Cardiac muscle cell (in vitro differentiated cells and primary cell): Measurements from ENCODE around the gene SP110. TPM values are rescaled to one million over a fixed set of nuclear protein-coding genes. Genes with fewer than 3 reads are reported as not detected.

ENCODE experiments used
- DNase-seq, 2 donors: peaks; one replicate each; pipeline versions ENCODE4 v3.0.0 to v3.0.0-alpha.2; 2010 to 2017; ENCODE audit warnings: low read depth in 1 of 2, low spot score in 1 of 2
- H3K27ac ChIP-seq: fragments of 200-600 bp; sonication (generic); 2 replicates; pipeline ENCODE4 v1.5.1; 2016
- H3K27me3 ChIP-seq: fragments of 200-600 bp; sonication (generic); 2 replicates; pipeline ENCODE4 v1.6.0; 2016; ENCODE audit warnings: control low read depth
- H3K36me3 ChIP-seq: fragments of 200-600 bp; sonication (generic); 2 replicates; pipeline ENCODE4 v1.5.1; 2016; ENCODE audit warnings: control low read depth
- H3K4me1 ChIP-seq: fragments of 200-600 bp; sonication (generic); 2 replicates; pipeline ENCODE4 v1.8.1; 2017; ENCODE audit warnings: low read depth, mild to moderate bottlenecking, mixed run types
- H3K4me3 ChIP-seq: fragments of 200-600 bp; sonication (generic); 2 replicates; pipeline ENCODE4 v1.5.1; 2016; ENCODE audit warnings: mild to moderate bottlenecking
- H3K9me3 ChIP-seq: fragments of 200-600 bp; sonication (generic); 2 replicates; pipeline ENCODE4 v1.5.1; 2017; ENCODE audit warnings: low read depth, mild to moderate bottlenecking, control low read depth
- CTCF ChIP-seq: IDR thresholded peaks from 2 replicates; pipeline ENCODE4 v1.5.1; 2012; ENCODE audit warnings: low read depth, mild to moderate bottlenecking, low read length
- polyA plus RNA-seq: library from polyadenylated mRNA; unstranded; fragments of >200 nt; fragmentation: Nextera tagmentation; extraction: Ambion mirVana; gene quantifications from 2 replicates; pipeline ENCODE4 v1.2.1, GENCODE V29; 2016
- total RNA-seq: library from RNA; depleted of rRNA; stranded (reverse); fragments of >200 nt; gene quantifications from 2 replicates; pipeline ENCODE4 v1.2.3, GENCODE V29; 2016

The SP110 gene
- total and polyA plus RNA-seq, 2 experiments from 2014 or later = 0.95 to 2.4 TPM

GRCh38 chr2:230152334-230152733, 67.5 kb downstream of the SP110 start:
- Histone ChIP-seq H3K4me1 (no peaks in the 10 kb centered on the region), H3K27me3 (no peaks in the 10 kb centered on the region), H3K27ac (no peak overlapping the region), H3K9me3 (no peaks in the 10 kb centered on the region), H3K36me3 (no peaks in the 10 kb centered on the region), H3K4me3 (no peak overlapping the region)
- DNase-seq = no peak
- no peak for TF ChIP-seq CTCF

DNA sequence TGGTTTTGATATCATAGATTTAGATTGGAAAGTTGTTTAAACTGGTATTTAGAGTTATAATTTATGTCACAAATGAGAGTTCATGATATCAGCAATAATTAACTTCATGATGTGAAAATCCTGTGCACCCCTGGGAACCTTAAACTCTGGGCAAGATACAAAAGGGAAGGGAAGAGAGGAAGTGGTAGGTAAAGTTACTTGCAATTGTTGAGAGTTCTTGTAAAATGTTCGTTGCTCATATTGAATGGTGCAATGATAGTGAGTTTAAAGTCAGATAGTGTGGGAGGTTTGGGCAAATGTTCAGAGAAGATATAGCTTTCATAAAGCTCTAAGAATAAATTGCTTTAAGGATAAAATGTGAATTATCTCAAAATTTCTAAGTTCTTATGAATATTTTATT, 75.4 kb downstream of the SP110 start:
- no peak for DNase-seq
- H3K27ac ChIP-seq = no peak overlapping the region
- H3K27me3 ChIP-seq = no peaks in the 10 kb centered on the region
- no peaks in the 10 kb centered on the region for H3K36me3 ChIP-seq
- no peak overlapping the region for H3K4me3 ChIP-seq
- no peaks in the 10 kb centered on the region for H3K4me1 ChIP-seq
- H3K9me3 ChIP-seq = no peaks in the 10 kb centered on the region
- no peak for TF ChIP-seq CTCF

DNA sequence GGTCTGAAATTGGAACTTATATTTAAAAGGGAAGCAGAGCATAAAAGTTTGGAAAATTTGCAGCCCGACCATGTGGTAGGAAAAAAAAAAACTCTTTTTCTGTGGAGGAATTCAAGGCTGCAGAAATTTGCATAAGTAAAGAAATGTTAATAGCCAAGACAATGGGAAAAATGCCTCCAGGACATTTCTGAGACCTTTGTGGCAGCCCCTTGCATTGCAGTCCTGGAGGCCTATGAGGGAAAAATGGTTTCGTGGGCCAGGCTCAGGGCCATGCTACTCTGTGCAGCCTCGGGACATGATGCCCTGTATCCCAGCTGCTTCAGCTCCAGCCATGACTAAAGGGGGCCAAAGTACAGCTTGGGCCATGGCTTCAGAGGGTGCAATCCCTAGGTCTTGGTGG, 79.1 kb downstream of the SP110 start:
- no peak for DNase-seq

DNA sequence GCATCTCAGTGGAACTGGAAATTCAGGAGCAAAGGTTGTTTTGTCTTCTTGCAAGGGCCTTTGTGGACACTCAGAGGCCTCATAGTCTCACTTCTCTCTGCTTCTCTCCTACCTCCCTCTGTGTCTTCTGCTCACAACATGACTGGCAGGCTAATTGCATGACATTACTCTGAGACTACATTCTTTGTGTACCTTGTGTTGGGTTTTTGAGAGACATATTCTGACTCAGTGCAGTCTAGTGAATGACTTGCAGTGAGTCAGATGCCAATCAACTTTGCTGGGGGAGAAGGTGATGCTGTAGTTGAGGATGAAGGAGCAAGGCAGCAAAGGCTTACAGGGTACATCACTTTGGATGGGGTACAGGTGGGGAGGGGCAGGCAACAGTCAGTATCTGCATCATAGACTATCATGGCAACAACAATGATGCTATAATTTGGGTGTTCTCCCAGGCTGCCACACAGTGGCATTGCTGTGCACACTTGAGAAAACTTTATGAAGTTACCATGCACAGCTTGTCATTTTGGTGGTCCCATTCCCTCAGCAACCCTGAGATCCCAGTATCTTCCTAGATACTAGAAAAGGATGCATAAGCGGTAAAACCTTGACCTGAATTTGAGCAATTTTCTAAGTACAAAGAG, 81.8 kb downstream of the SP110 start:
- Histone ChIP-seq H3K4me3 (no peak overlapping the region), H3K4me1 (no peaks in the 10 kb centered on the region), H3K36me3 (no peaks in the 10 kb centered on the region), H3K27ac (no peak overlapping the region), H3K9me3 (no peaks in the 10 kb centered on the region), H3K27me3 (no peaks in the 10 kb centered on the region)
- no peak for DNase-seq
- TF ChIP-seq CTCF = no peak

More for the DNA sequence above, 79.1 kb downstream of the SP110 start:
- no peak for TF ChIP-seq CTCF
- Histone ChIP-seq H3K4me1 (no peaks in the 10 kb centered on the region), H3K27me3 (no peaks in the 10 kb centered on the region), H3K27ac (no peak overlapping the region), H3K36me3 (no peaks in the 10 kb centered on the region), H3K4me3 (no peak overlapping the region), H3K9me3 (no peaks in the 10 kb centered on the region)

DNA sequence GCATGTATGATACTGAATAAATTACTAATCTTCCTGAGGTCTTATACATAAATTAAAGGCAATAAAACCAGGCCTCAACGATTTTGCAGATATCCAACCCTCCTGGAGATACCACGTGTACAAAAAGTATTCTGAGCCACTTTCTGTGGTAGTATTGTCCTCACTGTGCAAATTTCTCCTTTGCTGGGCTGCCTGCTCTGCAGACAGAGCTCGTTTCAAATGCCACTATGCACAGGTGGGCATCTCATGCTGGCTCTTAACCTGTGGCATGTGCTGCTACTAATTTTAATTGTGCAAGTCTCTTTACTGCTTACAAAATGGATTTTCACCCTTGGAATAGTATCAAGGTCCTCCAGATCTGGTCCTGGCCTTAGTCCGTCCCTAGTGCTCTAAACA, 84.7 kb downstream of the SP110 start:
- no peak for DNase-seq
- H3K36me3 ChIP-seq = no peaks in the 10 kb centered on the region
- H3K9me3 ChIP-seq = no peaks in the 10 kb centered on the region
- H3K4me1 ChIP-seq = no peaks in the 10 kb centered on the region
- no peak for TF ChIP-seq CTCF
- H3K27me3 ChIP-seq = no peaks in the 10 kb centered on the region
- no peak overlapping the region for H3K27ac ChIP-seq
- no peak overlapping the region for H3K4me3 ChIP-seq
